ACHN (cell line): ENCODE data around the gene PGGHG.
"Not testable (repeated sequence)": the region's sequence is repeated elsewhere in the genome, so short reads cannot be mapped to it uniquely, and the experiment has no call there.

Experiments used
- DNase-seq: peaks from one replicate; pipeline ENCODE4 v3.0.0-alpha.2; 2015
- in situ Hi-C: cut with HindIII; loops from 2 replicates; pipeline ENCODE4 v1.10.0; 2017; ENCODE audit warnings: low sequenced_read_pairs, low pct_ligation_motif_present, low pct_unique_long_range_greater_than_20kb

Gene PGGHG

GRCh38 chr11:324156-324555 lies 35.2 kb downstream of the PGGHG start:
- in situ Hi-C loops = no loop called here
- no peak for DNase-seq

- in situ Hi-C loops, DNase-seq: not testable (repeated sequence)
These were observed 35.9 kb downstream of the PGGHG start for GRCh38 chr11:324593-325517.

- no peak for DNase-seq
- in situ Hi-C loops = no loop called here
These were observed 37.1 kb downstream of the PGGHG start for GRCh38 chr11:325796-326591.

GRCh38 chr11:326592-326841 lies 37.6 kb downstream of the PGGHG start:
- in situ Hi-C loops = no loop called here
- DNase-seq = no peak

GRCh38 chr11:326842-327580 lies 38.1 kb downstream of the PGGHG start:
- in situ Hi-C loops = no loop called here
- DNase-seq = no peak

- no peak for DNase-seq
- in situ Hi-C loops = no loop called here
These were observed 38.6 kb downstream of the PGGHG start for GRCh38 chr11:327581-327923.

- no peak for DNase-seq
- in situ Hi-C loops = no loop called here
These were observed 39.1 kb downstream of the PGGHG start for GRCh38 chr11:328012-328411.

GRCh38 chr11:328516-329100 lies 39.7 kb downstream of the PGGHG start:
- in situ Hi-C loops, DNase-seq: not testable (repeated sequence)

- in situ Hi-C loops = no loop called here
- DNase-seq = no peak
These were observed 40.9 kb downstream of the PGGHG start for GRCh38 chr11:329886-330253.

GRCh38 chr11:330307-330693 lies 41.4 kb downstream of the PGGHG start:
- in situ Hi-C loops = no loop called here
- DNase-seq = no peak

GRCh38 chr11:330694-331357 lies 41.9 kb downstream of the PGGHG start:
- DNase-seq = no peak

GRCh38 chr11:331358-332060 lies 42.6 kb downstream of the PGGHG start:
- DNase-seq = no peak
- in situ Hi-C loops = no loop called here

More at GRCh38 chr11:330694-331357, 41.9 kb downstream of the PGGHG start:
- in situ Hi-C loops = no loop called here

- no peak for DNase-seq
- in situ Hi-C loops = no loop called here
These were observed 43.9 kb downstream of the PGGHG start for GRCh38 chr11:332651-333480.

GRCh38 chr11:333616-334263 lies 44.8 kb downstream of the PGGHG start:
- in situ Hi-C loops, DNase-seq: not testable (repeated sequence)

GRCh38 chr11:334264-334994 lies 45.5 kb downstream of the PGGHG start:
- in situ Hi-C loops = no loop called here

More at GRCh38 chr11:334264-334994, 45.5 kb downstream of the PGGHG start:
- no peak for DNase-seq
